HFFc6 (cell line): ENCODE measurements around the gene FYN. TPM values are rescaled to one million over a fixed set of nuclear protein-coding genes. Genes with fewer than 3 reads are reported as not detected.

Experiments used
- DNase-seq: peaks from one replicate; pipeline ENCODE4 v3.0.0-alpha.2; 2018
- H3K27ac Mint-ChIP-seq: 2 replicates; pipeline ENCODE4 v1.8.0; 2020; ENCODE audit warnings: mild to moderate bottlenecking, mixed read lengths
- H3K27me3 Mint-ChIP-seq: 2 replicates; pipeline ENCODE4 v1.8.0; 2021; ENCODE audit warnings: mild to moderate bottlenecking, moderate library complexity, mixed read lengths; ENCODE audit not compliant: insufficient read depth
- H3K36me3 Mint-ChIP-seq: 2 replicates; pipeline ENCODE4 v1.8.0; 2021; ENCODE audit warnings: low read depth, mixed read lengths
- H3K4me1 Mint-ChIP-seq: 2 replicates; pipeline ENCODE4 v1.8.0; 2020; ENCODE audit warnings: low read depth, mixed read lengths
- H3K4me3 Mint-ChIP-seq: 2 replicates; pipeline ENCODE4 v1.8.0; 2020; ENCODE audit warnings: mild to moderate bottlenecking, moderate library complexity, mixed read lengths
- H3K9me3 Mint-ChIP-seq: 2 replicates; pipeline ENCODE4 v1.8.0; 2020; ENCODE audit warnings: mild to moderate bottlenecking, mixed read lengths
- total RNA-seq, 6 experiments: library from RNA; stranded (reverse); fragmentation: NEBNext Ultra II Directional; extraction: Animal tissue kit (Norgen Biotek cat#: 25700); gene quantifications; 2 replicates in 1 of 6; 3 replicates in 5 of 6; pipeline ENCODE4 v1.2.3, GENCODE V29; 2021
- TF ChIP-seq, protein P1 (sequence below): fragments of 200-600 bp; sonication (generic); IDR thresholded peaks from 2 replicates; pipeline ENCODE4 v1.5.0; 2021; ENCODE audit warnings: antibody characterized with exemption, mild to moderate bottlenecking

Gene FYN
- total RNA-seq, 6 experiments from 2014 or later: 41.5 to 59.9 (median 49.7) TPM

DNA sequence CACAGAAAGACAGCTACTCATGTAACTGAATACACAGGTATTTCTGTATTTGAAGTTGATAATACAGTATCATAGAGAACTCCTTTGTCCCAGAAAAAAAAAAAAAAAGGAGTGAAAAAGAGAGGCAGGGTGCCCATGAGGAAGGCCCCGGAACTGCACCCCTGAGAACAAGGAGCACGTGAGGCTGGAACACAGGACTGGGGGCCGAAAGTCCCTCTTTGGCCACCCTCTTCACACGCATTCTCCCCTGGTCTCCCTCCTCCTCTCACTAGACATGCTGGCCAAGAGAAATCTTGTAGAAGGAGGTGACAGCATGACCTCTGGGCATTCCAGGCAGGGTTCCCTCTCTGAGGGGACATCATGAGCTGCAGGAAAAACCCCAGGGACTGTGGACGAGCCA lies 204.8 kb downstream of the FYN start:
- Mint-ChIP-seq H3K4me3 (no peak overlapping the region), H3K36me3 (peaks cover 26% of the 10 kb centered on the region), H3K4me1 (peaks cover 36% of the 10 kb centered on the region), H3K27ac (no peak overlapping the region), H3K27me3 (peaks cover 4% of the 10 kb centered on the region; the same call in 1 of the 2 replicates), H3K9me3 (no peaks in the 10 kb centered on the region)
- TF ChIP-seq, protein P1, sequence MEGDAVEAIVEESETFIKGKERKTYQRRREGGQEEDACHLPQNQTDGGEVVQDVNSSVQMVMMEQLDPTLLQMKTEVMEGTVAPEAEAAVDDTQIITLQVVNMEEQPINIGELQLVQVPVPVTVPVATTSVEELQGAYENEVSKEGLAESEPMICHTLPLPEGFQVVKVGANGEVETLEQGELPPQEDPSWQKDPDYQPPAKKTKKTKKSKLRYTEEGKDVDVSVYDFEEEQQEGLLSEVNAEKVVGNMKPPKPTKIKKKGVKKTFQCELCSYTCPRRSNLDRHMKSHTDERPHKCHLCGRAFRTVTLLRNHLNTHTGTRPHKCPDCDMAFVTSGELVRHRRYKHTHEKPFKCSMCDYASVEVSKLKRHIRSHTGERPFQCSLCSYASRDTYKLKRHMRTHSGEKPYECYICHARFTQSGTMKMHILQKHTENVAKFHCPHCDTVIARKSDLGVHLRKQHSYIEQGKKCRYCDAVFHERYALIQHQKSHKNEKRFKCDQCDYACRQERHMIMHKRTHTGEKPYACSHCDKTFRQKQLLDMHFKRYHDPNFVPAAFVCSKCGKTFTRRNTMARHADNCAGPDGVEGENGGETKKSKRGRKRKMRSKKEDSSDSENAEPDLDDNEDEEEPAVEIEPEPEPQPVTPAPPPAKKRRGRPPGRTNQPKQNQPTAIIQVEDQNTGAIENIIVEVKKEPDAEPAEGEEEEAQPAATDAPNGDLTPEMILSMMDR: peak; percentile 61
- no peak for DNase-seq

DNA sequence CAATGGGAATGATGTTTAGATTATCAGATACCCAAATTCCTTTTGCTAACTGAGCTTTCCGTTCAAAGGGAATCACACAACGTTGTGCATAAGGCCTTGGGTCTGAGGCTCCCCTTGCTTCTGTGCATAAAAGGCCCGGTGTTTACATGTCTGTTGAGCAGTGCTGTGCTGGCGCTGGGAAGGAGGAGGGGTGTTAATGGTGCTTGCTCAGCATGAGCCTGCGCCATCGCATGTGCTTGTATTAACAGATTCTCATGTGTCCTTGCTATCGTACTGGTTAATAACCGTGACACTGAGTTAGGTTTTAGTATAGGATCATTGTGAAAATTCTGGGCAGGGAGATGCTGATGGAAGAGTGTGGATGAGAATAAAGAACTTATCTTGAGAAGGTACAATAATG lies 205.3 kb downstream of the FYN start:
- TF ChIP-seq, protein P1: no peak
- Mint-ChIP-seq H3K27ac (no peak overlapping the region; the same call in 1 of the 2 replicates), H3K4me1 (peaks cover 41% of the 10 kb centered on the region), H3K4me3 (no peak overlapping the region), H3K36me3 (peaks cover 21% of the 10 kb centered on the region), H3K27me3 (peaks cover 4% of the 10 kb centered on the region; the same call in 1 of the 2 replicates), H3K9me3 (no peaks in the 10 kb centered on the region)
- no peak for DNase-seq

DNA sequence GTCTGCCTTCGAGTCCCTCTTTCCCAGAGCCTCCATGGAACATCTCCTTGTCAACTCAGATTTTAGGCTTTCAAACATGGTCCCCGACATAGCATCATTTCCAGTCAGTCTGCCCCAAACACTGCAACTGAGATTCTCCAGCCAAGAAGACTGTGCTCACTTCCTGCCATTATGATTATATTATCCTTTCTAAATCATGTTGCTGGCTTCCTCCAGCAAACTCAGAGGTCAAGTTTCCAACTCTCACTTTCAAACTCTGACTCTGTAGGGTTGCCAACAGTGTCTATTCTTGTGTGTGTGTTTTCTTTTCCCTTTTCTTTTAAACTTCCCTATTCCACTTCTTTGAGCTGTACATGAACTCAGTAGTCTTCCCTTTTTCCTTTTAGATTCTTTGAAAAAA lies 206.4 kb downstream of the FYN start:
- DNase-seq: no peak
- peaks cover 52% of the 10 kb centered on the region for H3K4me1 Mint-ChIP-seq
- peaks cover 18% of the 10 kb centered on the region for H3K36me3 Mint-ChIP-seq
- H3K4me3 Mint-ChIP-seq: no peak overlapping the region
- no peak overlapping the region for H3K27ac Mint-ChIP-seq
- H3K9me3 Mint-ChIP-seq: no peaks in the 10 kb centered on the region
- TF ChIP-seq, protein P1: no peak
- H3K27me3 Mint-ChIP-seq: peaks cover 4% of the 10 kb centered on the region; the same call in 1 of the 2 replicates

DNA sequence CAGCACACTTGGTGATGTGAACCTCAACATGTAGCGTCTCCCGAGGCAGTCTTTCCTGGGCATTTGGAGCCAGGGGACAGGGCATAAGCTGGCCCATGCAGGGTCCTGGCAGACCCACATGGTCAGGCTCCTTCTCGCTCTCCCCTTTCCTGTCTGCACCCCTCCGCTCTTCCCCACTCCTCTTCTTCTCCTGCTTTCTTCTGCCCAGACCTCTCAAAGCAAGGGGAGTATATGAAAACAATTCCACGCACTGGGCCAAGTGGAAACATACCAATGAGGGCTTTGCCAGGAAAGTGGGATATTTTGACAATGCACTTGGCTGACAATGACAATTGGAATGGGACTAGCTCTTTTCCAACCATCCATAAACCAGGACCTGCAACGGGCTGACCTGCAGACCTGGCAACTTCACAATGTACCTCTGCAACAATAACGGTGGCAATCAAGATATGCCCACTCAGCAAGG lies 208.7 kb downstream of the FYN start:
- peak overlapping the region; percentile 82 for H3K27ac Mint-ChIP-seq
- TF ChIP-seq, protein P1: no peak
- peaks cover 63% of the 10 kb centered on the region for H3K4me1 Mint-ChIP-seq
- no peak for DNase-seq
- H3K36me3 Mint-ChIP-seq: 0 out of 2 replicates have a peak, but pooled peaks cover 10% of the 10 kb centered on the region
- H3K4me3 Mint-ChIP-seq: peak overlapping the region; percentile 81
- peaks cover 4% of the 10 kb centered on the region; the same call in 1 of the 2 replicates for H3K27me3 Mint-ChIP-seq
- H3K9me3 Mint-ChIP-seq: no peaks in the 10 kb centered on the region

DNA sequence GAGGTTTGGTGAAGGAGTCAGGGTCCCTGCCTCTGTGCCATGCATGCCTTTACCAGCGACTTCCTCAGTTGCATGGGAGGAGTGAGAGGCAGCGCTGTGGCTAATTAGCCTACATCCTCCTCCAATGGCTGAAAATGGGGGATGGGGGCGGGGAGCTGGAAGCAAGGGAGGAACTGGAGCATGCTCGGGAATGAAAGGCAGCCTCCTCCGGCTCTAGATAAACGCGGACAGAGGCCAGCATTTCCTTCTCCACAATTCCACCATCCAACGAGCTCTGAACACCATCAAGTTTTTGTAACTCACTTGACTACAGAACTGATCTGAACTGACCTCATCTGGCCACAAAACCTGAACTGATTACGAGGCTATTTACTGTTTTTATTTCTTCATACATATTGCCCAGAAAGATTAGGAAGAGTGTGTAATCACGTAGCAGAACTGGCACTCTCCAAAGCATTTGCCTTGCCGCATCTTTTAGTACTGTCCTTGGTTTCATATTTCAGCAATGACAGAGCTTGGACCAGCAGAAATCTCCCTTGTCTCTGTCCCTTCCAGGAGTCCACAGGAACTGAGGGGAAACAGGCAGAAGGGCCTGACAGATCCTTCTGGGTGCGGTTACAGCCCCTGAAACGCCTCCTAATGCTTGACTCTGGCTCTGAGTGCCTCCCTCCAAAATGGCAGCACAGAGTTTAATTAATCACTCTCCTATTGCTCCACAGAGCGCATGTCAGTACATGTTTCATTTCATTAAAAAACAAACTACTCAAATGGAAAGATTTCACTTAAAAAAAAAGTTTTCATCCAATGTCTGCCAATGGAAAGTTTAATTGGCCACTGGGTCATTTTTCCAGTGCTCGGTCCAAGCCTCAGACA lies 209.3 kb downstream of the FYN start:
- peak; percentile 68 for DNase-seq
- H3K4me1 Mint-ChIP-seq: peaks cover 64% of the 10 kb centered on the region

More for the DNA sequence above, 209.3 kb downstream of the FYN start:
- peaks cover 4% of the 10 kb centered on the region; the same call in 1 of the 2 replicates for H3K27me3 Mint-ChIP-seq
- no peaks in the 10 kb centered on the region for H3K9me3 Mint-ChIP-seq
- TF ChIP-seq, protein P1: no peak
- peak overlapping the region; percentile 82 for H3K27ac Mint-ChIP-seq
- H3K4me3 Mint-ChIP-seq: peak overlapping the region; percentile 81
- 0 out of 2 replicates have a peak, but pooled peaks cover 10% of the 10 kb centered on the region for H3K36me3 Mint-ChIP-seq
